Measurements from ENCODE around the gene PLIN5.

The PLIN5 gene

DNA sequence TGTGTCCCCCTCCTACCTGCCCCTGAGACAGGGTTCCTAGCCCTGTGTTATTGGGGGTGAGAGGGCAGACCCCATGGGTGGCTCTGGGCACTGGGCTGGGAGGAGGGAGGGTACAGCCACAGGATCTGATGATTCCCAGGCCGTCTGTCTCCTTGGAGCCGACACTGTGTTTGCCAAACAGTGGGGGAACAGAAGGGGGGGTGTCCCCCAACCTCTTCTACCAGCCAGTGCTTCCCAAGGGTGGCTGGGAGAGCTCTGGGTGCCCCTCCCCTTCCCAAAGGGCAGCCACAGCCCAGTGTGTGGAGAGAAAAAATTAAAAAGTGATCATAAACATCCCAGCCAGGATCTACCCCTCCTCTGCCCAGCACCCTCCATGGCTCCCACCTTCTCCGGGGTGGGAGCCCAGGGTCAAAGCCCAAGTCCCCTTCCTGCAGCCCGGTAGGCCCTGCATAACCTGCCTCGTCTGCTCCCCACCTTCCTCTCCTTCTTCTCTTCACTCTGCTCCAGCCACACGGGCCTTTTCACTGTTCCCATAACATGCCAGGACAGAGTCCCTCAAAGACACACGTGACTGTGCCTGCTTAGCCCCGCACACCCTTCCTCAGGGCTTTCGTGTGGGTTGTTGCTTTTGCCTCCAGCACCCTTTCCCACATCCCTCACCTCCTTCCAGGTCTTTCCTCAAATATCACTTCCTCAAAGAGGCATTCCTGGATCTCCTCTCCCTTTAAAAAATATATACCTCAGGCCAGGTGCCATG is 15.3 kb downstream of the PLIN5 start:
- no peak for DNase-seq

DNA sequence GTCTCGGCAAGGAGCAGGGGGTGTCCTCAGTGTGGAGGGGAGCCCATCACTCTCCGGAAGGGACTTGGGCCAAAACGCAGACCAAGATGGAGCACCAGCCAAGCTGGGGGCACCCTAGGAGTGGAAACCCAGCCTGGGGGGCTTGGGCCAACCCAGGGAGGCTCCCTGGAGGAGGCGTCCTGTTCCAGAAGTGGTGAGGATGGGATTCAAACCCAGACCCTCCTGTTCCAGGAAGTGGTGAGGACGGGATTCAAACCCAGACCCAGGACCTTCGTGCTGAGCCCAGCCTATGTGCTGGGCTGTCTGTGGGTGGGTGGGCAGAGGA is 15.9 kb downstream of the PLIN5 start:
- no peak for DNase-seq

DNA sequence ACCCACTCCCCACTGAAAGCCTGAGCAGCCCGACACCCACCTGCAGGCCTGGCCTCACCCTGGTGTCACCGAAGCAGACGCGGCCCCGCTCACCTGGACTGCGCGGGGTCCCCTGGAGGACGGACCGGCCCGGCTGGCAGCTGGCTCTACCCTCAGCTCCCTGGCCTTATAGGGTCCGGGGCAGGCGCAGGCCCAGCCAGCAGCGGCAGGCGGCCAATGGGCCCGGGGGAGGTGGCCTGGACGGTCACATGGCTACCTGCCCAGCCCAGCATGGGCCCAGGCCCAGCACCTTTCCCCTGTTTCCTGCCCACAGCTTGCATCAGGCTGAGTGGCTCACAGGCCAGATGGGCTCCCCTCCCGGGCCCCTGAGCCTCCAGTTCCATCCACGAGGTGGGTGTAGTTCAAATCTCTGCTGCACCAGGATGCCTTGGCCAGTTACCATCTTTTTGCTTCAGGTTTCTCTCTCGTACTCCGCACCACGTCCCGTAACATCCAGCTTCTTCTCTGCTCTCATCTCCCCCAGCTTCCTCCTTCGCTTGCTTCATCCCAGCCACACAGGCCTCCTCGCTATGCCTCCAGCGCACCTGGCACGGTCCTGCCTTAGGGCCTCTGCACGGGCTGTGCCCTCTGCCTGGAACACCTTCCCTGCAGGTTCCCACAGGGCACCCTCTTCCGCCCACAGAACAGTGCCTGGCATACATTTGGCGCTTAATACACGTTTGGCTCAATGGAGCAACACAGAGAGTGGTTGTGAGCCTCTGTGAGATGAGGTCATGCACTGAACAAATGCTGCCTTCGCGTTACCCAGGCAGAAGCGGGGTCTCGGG is 16.5 kb downstream of the PLIN5 start, which contains the start of gene PLIN4:
TSS of gene PLIN4 (minus strand) at position 142 of the 827 bp plus-strand sequence. CDS start 214 bp downstream, outside the sequence.
- DNase-seq = no peak

DNA sequence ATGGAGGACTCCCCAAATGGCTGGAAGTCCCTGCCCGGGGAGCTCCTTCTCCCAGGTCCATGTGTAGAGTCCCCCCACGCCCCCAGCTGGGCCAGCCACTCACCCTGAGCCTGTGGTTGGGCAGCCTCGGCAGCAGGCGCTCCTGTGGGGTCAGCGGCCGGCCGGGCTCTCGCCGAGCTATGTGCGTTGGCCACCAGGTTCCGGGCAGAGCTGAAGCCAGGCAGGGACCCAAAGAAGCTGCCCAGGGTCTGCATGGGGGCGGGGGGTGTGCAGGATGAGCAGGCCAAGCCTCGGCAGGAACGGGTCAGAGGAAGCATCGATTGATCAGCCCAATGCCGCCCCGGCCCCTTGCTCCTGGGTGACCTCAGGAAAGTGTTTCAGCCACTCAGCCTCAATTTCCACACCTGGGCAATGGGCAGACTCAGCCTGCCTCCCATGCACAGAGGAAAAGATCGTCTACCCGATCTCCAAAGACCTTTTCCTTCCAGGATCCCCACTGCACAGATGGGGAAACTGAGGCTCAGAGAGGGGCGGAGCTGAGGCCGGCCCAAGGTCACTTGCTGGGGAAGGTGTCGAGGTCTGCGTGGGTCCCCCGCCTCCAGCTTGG is 17.5 kb downstream of the PLIN5 start:
- DNase-seq = no peak

DNA sequence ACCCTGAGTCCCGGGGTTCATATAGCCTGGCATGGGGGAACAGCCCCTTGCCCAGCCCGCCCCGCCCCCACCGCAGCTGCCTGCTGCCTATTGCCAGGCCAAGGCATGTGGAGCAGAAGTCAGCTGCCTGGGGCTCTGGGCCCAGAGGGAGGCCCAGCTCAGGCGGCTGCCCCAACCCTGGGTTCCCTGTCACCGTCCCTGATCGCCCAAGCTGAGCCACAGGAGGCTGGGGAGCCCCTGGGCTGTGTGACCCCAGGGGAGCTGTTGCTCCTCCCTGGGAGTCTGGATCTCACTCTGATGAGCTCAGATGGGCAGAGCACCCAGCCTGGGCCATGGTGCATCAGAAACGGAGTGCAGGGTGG is 18.1 kb downstream of the PLIN5 start:
- DNase-seq = no peak

DNA sequence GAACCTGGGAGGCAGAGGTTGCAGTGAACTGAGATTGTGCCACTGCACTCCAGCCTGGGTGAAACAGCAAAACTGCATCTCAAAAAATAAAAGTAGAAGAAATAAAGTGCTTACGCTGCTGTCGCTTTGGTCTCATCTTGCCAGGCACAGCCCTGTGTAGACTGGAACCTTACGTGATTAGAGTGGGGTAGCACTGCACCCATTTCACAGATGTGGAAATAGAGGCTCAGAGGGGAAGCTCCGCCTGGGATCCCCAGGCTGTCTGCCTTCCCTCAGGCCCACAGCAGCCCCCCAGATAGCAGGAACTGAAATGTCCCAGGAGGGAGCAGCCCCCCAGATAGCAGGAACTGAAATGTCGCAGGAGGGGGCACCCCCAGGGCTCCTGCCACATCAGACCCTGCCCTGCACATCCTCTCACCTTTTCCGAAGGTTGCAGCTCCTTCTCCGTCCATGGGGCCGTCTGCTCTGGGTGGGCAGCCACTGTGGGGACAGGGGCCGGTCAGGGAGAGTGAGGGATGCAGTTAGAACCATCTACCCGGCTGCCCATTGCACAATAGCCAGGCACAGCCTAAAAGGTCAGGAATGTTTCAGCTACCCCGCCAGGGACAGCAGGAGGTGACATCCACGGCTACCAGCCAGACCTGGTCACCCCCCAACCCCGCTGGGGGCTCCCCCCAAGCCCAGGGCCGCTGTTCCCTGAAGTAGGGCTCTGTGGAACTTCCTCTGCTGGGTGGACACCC is 18.7 kb downstream of the PLIN5 start:
- DNase-seq = no peak

DNA sequence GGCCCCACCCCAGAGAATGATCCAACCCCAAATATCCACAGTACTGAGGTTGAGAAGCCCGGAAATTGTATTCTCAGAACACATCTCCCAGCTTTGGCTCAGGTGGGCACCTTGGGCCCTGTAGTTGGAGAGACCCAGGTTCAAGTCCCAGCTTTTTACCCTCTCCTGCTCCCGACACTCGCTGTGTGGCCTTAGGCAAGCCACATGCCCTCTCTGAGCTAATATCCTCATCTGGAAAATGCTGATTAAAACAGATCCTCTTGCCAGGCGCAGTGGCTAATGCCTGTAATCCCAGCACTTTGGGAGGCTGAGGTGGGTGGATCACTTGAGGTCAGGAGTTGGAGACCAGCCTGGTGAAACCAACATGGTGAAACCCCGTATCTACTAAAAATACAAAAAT is 19.3 kb downstream of the PLIN5 start:
- DNase-seq = no peak

DNA sequence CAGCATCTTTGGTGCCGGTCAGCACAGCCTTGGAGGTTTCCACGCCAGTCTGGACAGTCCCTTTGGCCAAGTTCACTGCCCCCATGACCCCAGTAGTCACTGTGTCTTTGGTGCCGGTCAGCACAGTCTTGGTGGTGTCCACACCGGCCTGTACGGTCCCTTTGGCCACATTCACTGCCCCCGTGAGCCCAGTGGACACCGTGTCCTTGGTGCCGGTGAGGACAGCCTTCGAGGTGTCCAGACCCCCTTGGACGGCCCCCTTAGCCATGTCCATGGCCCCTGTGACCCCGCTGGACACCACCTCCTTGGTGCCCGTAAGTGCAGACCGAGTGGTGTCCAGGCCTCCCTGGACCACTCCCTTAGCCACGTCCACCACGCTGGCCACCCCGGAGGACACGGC is 21.8 kb downstream of the PLIN5 start:
- no peak for DNase-seq

DNA sequence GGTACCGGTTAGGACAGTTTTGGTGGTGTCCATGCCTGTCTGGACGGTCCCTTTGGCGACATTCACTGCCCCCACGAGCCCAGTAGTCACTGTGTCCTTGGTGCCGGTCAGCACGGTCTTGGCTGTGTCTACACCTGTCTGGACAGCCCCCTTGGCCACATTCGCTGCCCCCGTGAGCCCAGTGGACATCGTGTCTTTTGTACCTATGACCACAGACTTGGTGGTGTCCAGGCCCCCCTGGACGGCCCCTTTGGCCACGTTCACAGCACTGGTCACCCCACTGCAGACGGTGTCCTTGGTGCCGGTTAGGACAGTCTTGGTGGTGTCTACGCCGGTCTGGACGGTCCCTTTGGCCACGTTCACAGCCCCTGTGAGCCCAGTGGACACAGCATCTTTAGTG is 23.0 kb downstream of the PLIN5 start:
- no peak for DNase-seq

DNA sequence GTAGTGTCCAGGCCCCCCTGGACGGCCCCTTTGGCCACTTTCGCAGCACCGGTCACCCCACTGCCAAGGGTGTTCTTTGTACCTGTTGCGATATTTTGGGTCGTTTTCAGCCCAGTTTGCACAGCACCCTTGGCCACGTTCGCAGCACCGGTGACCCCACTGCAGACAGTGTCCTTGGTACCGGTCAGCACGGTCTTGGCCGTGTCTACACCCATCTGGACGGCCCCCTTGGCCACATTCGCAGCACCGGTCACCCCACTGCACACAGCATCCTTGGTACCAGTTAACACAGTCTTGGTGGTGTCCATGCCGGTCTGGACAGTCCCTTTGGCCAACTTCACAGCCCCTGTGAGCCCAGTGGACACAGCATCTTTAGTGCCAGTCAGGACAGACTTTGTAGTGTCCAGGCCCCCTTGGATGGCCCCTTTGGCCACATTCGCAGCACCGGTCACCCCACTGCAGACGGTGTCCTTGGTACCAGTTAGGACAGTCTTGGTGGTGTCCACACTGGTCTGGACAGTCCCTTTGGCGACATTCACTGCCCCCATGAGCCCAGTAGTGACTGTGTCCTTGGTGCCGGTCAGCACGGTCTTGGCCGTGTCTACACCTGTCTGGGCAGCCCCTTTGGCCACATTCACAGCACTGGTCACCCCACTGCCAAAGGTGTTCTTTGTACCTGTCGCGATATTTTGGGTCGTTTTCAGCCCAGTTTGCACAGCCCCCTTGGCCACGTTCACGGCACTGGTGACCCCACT is 23.5 kb downstream of the PLIN5 start:
- DNase-seq = no peak

DNA sequence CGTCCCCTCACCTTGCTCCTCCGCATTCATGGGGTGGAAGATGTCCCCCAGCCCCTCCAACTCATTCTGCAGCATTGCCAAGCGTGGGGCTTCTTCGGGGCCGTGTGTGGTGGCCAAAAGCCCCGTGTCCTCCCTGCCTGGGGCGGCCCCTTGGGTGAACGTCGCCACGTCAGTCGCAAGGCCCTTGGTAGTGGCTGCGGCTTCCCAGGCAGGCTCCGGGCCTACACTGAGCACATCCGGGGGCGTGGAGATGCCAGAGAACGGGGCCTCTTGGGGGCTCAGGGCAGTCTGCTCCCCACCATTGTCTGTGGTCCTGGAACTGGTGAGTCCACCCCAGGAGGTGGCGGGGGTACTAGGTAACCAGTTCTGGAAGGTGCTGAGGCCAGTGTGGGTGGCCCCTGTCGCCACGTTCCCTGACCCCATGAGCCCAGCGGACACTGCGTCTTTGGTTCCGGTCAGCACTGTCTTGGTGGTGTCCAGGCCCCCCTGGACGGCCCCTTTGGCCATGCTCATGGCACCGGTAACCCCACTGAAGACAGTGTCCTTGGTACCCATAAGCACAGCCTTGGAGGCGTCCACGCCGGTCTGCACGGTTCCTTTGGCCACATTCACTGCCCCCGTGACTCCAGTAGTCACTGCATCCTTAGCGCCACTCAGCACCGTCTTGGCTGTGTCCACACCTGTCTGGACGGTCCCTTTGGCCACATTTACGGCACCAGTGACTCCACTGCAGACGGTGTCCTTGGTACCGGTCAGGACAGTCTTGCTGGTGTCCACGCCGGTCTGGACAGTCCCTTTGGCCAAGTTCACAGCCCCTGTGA is 24.4 kb downstream of the PLIN5 start:
- DNase-seq = no peak

DNA sequence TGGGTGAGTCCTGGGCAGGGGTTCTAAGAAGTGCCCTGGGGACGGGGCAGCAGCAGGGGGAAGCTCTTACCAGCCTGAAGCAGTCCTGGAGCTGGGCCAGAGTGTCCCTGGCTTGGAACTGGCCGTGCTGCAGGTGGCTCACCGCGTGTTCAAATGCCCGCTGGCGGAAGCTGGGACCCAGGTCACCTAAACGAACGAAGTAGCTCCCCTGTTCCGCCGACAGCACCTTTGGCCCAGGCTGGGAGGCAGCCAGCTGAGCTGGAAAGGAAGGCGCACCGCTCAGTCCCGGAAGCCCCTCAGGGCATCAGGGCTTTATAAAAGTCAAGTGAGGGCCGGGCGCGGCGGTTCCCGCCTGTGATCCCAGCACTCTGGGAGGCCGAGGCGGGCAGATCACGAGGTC is 26.3 kb downstream of the PLIN5 start:
- no peak for DNase-seq

DNA sequence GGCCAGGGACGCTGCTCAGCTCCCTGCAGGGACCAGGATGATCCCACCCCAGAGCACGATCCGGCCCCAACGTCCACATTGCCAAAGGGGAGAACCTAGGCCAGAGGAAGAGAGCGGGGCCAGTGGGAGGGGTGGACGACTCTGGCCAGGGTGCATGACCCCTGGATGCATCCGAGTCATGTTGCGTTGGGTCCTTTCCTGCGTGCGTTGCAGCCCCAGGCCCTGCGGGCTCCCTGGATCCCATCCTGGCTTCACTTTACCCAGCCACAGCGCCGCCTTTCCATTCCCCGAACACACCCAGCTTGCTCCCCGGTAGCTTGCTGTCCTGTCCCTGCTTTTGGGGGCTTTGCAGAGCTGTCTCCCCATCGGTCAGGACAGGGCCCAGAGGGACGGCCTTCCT is 27.2 kb downstream of the PLIN5 start:
- no peak for DNase-seq

DNA sequence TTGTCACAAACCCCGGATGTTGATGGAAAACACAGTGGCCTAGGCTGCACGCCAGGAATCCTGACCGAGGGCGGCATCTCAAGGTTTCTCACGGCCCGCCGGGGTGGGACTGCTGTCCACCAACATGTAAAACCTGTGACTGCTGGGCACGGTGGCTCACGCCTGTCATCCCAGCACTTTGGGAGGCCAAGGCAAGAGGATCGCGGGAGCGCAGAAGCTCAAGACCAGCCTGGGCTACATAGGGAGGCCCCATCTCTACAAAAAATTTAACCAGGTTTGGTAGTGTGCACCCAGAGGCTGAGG is 27.9 kb downstream of the PLIN5 start:
- DNase-seq = no peak

DNA sequence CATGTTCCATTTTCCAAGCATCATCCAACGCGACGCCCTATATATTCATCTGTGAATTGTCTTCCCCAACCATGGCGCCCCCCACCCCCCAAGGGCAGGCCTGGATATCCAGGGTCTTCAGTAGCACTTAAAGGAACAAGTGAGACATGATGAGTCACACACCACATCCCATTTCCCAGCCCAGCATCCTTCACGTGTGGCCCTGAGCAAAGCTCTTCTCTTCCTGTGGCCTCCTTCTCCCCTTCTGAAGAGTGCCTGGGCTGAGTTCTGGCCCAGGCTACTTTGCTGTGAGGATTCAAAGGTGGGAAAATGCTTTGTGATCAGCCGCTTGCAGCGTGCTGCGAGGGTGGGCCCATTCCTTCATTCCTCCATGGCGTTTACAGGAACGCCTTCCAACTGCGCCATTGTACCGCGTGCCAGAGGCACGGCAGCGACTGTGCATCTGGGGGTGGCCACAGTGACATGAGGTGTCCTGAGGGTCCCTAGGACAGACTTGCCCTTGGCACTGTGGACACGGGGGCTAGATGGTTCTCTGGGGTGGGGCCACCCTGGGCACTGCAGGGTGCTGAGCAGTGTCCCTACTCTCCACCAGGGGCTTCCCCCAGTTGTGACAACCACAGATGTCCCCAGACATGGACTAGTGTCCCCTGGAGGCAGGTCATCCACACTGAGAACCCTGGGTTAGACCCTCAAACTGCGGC is 28.4 kb downstream of the PLIN5 start:
- DNase-seq = no peak

DNA sequence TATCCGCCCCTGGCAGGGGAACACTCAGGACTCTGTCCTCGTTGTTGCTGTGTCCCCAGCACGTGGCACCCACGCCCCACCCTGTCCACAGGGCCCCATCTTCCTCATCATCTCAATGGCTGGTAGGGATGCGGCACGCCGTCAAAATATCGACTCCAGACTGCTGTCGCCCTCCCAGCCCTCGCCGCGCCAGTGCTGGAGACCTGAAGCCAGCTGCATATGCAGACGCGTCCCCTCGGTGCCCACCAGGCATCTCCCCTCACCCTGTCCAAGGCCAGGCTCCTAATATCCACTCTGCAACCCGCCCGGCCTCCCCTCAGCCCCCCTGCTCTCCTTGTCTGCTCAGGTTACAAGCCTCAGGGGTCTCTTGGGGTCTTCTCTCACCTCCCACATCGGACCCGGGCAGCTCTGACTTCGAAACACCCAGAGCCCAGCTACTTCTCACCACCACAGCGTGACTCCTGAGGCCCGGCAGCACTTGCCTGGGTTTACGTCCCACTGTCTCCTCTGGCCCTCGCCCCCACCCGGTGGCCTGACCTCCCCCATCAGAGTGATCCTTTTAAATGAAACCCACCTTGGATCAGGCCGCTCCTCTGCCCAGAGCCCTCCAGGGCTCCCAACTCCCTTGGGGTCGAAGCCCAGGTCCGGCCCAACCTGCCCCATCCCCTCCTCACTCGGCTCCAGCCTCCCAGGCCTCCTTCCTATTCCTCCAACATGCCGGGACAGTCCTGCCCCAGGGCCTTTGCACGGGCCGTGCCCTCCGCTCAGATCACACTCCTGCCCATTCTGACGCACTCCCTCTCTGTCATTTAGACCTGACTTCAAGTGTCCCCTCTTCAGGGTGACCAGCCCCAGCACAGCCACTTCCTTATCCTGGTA is 29.2 kb downstream of the PLIN5 start:
- DNase-seq = no peak

DNA sequence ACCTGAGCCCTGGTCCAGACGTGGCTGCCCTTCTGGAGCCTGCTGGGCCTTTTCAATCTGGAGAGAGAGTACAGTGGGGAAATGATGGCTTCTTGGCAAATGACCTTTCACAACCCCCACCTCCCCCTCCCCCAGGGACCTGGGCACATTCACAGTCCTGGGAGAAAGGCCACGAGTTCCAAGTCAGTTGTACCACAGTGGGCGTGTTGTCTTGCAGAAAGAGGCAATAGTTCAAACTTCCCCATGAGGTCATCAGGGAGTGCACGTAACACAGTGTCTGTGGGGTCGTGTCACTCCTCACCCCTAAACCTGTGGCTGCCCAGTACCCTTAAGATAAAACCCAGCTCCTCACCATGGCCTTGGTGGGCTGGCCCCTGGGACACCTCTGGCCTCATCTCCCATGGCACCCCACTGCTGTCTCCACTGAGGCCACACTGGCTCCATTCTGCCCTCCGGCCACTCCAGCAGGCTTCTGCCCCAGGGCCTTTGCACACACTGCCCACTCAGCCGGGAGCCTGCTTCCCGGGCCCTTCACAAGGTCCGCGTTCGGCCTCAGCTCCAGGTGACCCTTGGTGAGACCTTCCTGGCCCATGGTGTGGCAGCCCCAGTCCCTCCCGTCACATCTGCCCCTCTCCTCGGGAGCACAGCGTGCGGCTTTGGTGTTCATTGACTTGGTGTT is 30.0 kb downstream of the PLIN5 start:
- DNase-seq = no peak

DNA sequence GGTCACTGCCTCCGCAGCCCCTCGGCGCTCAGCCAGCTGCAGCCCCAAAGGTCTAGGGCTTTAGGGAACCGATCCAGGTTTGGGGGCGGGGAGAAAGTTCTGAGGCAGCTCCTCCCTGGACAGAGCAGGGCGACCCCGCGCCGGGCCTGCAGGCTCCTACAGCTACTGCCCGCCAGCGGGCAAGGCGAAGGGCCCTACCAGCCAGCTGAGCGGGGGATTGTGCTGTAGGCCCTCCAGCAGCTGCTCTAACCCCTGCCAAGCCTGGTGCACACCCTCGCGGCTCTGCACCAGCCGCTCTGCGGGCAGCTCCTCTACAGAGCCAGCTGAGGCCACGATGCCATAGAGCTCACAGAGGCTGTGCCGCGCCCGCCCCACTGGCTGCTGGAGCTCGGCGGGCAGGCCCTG is 30.7 kb downstream of the PLIN5 start:
- DNase-seq = no peak

DNA sequence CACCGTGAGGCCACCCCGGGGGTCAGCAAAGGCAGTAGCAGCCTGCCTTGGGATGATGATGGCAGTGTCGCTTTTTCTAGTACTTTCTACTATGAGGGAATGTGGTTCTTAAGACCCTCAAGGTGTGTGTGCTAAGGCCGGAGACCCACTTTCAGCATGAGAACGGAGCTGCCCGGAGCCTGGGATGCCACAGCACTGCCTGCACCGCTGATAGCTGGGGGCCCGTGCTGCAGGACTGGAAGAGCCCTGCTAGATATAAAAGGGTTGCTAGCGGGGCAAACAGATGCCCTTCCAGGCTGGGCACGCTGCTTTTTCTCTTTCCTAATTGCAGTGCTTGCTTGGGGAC is 31.2 kb downstream of the PLIN5 start:
- no peak for DNase-seq
